SHP77 (cell line): ENCODE data around the gene CDYL.

Experiments
- DNase-seq, 2 experiments: peaks; one replicate each; lab custom pipeline; 2025; lab: John Stamatoyannopoulos, UW

Gene CDYL

GRCh38 chr6:4964675-4965561, 188.7 kb downstream of the CDYL start:
- DNase-seq = no peak

DNA sequence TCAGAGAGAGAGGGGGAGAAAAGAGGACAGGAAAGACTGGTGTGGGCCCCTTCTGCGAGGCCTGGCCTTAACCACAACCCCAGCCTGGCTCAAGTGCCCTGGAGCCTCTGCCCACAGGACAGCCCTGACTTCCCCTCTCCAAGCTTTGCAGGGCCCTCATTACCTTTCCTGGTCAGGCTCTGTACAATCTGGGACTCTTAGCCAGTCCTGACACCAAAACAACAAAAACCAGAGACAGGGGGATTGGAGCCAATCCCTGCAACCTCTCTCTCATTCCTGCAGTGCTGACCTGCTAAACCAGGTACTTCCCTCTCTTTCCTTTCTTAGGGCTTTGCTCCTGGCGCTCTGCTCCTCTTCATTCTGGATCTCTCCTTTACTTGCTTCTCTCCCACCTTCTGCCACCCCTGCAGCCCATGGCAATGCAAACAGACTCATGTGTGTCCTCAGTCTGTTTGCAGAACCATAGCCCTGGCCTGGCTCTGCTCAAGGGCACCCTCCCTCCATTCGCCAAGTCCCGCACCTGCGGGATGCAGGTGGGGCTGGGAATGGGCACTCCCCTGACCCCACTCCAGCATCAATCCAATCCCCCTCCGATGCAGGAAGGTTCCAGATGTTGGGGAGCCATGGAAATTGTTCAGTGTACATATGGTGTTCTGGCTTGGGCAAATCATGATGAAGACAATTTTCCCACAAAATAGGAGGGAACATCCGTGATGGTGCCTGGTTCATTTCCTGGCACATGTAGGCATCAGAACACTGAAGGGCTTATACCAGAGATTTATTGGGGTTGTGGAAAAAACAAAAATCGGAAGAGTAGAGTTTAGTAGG, 189.6 kb downstream of the CDYL start:
- DNase-seq = peak in 1 of 2 experiments; percentile 2

DNA sequence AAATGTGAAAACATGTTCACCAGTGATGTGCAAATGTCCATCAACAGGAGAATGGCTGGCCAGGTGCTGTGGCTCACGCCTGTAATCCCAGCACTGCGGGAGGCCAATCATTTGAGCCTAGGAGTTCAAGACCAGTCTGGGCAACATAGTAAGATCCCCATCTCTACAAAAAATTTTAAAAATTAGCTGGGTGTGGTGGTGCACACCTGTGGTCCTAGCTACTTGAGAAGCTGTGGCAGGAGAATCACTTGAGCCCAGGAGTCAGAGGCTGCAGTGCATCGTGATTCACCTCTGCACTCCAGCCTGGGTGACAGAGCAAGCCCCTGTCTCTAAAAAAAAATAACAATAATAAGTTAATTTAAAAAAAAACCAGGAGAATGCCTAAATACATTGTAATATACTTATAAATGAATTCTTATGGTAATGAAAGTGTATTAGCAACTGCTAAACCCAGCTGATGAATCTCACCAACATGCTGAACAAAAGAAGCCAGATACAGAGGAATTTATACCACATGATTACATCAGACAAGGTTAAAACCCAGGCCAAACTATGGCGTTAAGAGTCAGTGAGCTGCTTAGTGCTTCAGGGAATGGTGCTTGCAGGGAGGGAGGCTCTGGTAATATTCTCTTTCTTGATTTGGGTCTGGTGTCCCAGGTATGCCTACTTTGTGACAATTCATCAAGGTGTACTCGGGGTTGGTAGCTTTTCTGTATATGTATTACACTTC, 191.3 kb downstream of the CDYL start:
- no peak for DNase-seq

- DNase-seq = no peak
Observed at GRCh38 chr6:4969609-4970285, 193.5 kb downstream of the CDYL start.

DNA sequence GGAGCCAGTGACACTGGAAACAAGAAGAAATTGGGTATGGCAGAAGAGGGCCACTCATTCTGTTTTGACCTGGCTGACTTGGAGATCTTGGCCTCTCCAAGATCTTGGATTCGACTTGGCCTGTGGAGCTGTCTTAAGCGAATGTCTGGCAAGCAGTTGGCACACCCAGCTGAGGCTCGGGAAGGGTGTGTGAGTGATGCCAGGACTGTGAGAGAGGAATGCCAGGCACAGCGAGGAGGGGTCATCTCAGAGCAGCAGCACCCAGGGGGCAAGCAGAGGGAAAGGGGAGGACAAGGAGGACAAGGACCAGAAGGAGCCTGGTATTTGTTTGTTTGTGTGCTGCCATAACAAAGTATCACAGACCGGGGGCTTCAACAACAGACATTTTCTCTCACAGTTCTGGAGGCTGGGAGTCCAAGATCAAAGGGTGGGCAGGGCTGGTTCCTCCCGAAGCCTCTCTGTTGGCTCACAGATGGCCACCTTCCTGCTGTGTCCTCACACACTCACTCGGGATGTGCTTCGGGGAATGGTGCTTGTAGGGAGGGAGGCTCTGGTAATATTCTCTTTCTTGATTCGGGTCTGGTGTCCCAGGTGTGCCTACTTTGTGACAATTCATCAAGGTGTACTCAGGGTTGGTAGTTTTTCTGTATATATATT, 194.7 kb downstream of the CDYL start:
- DNase-seq = no peak

GRCh38 chr6:4971851-4972250, 195.6 kb downstream of the CDYL start:
- no peak for DNase-seq

GRCh38 chr6:4972438-4972837, 196.2 kb downstream of the CDYL start:
- DNase-seq = no peak

DNA sequence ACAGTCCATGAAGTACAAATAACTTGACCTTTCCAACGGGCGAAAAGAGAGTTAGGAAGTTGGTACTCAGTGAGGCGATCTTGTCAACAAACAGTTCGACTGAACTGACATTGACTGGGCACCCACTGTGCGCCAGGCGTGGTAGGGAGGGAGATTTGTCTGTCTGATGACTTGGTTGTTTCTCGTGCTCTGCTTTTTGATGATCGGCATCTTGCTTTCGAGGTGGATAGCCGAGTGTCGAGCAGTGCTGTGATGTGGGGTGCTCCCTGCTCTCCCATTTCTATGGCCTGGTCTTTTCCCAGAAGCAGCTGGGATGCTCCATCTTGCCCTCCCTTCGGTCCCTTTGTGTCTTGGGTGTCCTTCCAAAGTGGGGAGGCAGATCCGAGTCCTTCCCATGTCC, 197.2 kb downstream of the CDYL start:
- DNase-seq = no peak

- peak; percentile 7 to 29 for DNase-seq
Observed at GRCh38 chr6:4973982-4974745, 198.0 kb downstream of the CDYL start.

GRCh38 chr6:4974962-4975361, 198.8 kb downstream of the CDYL start:
- DNase-seq = no peak

DNA sequence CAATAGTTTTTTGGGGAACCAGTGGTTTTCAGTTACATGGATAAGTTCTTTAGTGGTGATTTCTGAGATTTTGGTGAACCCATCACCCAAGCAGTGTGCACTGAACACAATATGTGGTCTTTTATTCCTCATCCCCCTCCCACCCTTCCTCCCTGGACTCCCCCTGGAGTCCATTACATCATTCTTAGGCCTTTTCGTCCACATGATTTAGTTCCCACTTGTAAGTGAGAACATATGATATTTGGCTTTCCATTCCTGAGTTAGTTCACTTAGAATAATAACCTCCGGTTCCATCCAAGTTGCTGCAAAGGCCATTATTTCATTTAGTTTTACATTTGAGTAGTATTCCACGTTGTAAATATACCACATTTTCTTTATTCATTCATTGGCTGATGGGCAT, 199.3 kb downstream of the CDYL start:
- DNase-seq = no peak

GRCh38 chr6:4977468-4977867, 201.3 kb downstream of the CDYL start:
- DNase-seq = no peak

DNA sequence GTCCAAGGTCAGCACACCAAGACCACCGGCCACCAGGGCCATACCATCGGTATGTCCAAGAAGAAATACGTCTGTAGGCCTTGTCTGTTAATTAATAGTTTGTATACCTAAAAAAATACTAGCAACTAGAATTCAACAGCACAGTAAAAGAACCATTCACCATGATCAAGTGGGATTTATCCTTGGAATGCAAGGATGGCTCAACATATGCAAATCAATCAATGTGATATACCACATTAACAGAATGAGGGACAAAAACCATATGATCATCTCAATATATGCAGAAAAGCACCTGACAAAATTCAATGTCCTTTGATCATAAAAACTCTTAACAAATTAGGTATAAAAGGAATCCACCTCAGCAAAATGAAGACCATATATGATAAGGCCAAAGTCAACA, 203.2 kb downstream of the CDYL start:
- no peak for DNase-seq

DNA sequence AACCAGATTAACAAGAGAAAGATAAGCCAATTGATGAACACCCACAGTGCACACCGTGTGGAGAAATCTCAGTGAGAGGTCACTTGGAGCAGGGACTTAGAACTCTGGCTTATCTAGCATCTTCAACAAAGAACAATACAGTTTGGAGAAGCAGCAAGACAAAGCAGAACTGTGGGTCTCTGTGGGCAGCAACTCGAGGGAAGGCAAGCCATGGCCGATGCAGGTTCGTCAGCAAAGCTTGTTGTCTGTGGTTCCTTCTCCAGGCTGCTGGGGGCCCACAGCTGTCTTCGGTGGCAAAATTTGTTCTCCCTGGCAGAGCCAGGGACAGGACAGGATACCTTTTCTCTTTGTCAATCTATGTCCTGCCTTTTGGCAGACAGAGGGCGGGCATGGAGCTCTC, 205.6 kb downstream of the CDYL start:
- DNase-seq = no peak

GRCh38 chr6:4983322-4983721, 207.1 kb downstream of the CDYL start:
- DNase-seq = no peak

DNA sequence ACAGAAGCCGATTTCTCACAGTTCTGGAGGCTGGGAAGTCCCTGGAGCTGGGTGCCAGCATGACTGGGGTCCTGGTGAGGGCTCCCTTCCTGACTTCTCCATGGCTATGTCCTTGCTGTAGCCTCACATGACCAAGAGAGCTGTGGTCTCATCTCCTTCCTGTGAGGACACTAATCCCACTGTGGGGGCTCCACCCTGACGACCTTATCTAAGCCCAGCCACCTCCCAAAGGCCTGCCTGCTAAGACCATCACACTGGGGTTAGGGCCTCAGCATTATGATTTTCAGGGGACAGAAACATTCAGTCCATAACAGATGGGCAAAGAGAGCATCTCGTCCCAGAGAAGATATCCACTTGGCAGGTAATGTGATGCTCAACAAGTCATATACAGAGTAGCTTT, 210.8 kb downstream of the CDYL start:
- no peak for DNase-seq

GRCh38 chr6:4987432-4987831, 211.2 kb downstream of the CDYL start:
- no peak for DNase-seq

DNA sequence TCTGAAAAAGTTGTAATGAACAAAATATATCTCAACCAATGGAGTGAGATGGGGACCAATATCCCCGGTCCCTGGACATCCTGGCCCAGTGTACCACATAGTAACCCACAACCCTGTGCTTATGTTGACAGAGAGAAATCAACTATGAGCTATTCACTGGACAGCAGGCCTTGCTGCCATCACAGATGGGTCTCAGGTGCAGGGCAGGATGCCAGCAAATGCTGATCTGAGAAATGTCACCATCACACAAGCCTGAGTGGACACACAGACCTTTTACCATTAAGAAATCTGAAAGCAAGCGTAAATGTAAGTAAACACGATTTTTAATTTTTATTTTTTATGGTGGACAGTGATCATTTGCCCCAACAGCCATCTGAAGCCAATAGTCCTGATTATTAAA, 218.5 kb downstream of the CDYL start:
- DNase-seq = no peak

GRCh38 chr6:4997862-4998261, 221.7 kb downstream of the CDYL start:
- no peak for DNase-seq

- DNase-seq = no peak
Observed at GRCh38 chr6:4999586-4999985, 223.4 kb downstream of the CDYL start.
